A549 (cell line): ENCODE measurements around the gene NFIX.

Experiments
- CHD2 ChIP-seq: fragments of 150-350 bp; IDR thresholded peaks from 2 replicates; pipeline ENCODE4 v1.6.1; 2014; ENCODE audit warnings: low read length; ENCODE audit not compliant: partially characterized antibody
- ESRRA ChIP-seq: fragments of 150-350 bp; IDR thresholded peaks from 2 replicates; pipeline ENCODE4 v1.6.1; 2014; ENCODE audit warnings: mild to moderate bottlenecking, low read length, borderline replicate concordance
- PHF8 ChIP-seq: fragments of 200-600 bp; sonication (generic); IDR thresholded peaks from 2 replicates; pipeline ENCODE4 v1.6.1; 2016; ENCODE audit warnings: low read depth, mild to moderate bottlenecking, antibody characterized with exemption, moderate library complexity, borderline replicate concordance
- POLR2A ChIP-seq: IDR thresholded peaks from 2 replicates; pipeline ENCODE4 v1.6.1; 2012; ENCODE audit warnings: mild to moderate bottlenecking, low read length
- RAD21 ChIP-seq, 2 experiments: fragments of >200 bp in 1 of 2; sonication (Bioruptor Twin) in 1 of 2; formaldehyde crosslinking in 1 of 2; IDR thresholded peaks in 1 of 2; conservative IDR thresholded peaks in 1 of 2; 2 replicates in 1 of 2; 3 replicates in 1 of 2; pipeline ENCODE4 v1.6.1; 2012 to 2018; ENCODE audit warnings: inconsistent platforms in 1 of 2
- ZNF302 ChIP-seq: fragments of 250-450 bp; sonication (Bioruptor Pico); IDR thresholded peaks from 2 replicates; pipeline ENCODE4 v1.9.0; 2021; ENCODE audit warnings: inconsistent platforms, mild to moderate bottlenecking, moderate library complexity
- TF ChIP-seq, protein P1 (sequence below): fragments of >200 bp; sonication (Bioruptor Twin); formaldehyde crosslinking; IDR thresholded peaks from 3 replicates; pipeline ENCODE4 v1.5.1; 2016
- TF ChIP-seq, protein P2 (sequence below): IDR thresholded peaks from 2 replicates; pipeline ENCODE4 v1.6.1; 2012

DNA sequence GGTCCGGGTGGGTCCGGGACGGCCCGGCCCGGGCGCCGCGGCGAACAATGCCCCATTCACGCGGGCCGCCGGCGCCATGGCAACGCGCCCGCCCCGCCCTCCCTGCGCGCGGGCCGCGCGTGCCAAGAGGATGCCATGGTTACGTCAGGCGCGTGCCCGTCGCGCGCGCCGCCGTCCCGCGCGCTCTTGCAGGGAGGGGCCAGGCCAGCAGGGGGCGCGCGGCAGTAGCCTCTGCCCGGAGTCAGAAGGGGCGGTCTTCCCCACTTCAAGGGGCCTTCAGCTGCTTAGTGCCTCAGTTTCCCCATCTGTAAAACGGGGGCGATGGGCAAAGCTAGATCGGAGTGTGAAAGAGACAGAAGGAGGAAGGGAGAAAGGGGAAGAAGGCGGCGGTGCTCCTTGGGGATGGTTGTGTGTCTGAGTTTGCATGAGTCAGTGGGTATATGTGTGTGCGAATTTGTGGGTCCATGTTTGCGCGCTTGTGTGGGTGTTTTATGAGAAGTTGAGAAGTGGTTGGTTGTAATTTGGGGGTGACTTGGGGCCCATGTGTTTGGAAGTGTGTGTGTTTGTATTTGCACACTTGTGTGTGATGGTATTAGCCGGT lies 11.6 kb upstream of the NFIX start:
- TF ChIP-seq PHF8 (no peak), CHD2 (no peak), RAD21 (conservative IDR thresholded peaks at IDR 0.05 in 1 of 2, IDR thresholded peaks at IDR 0.05 in 1 of 2) (peak; percentile 57 to 76), POLR2A (no peak), ZNF302 (CRISPR knock-in tag) (no peak), ESRRA (no peak)
- TF ChIP-seq, protein P1, sequence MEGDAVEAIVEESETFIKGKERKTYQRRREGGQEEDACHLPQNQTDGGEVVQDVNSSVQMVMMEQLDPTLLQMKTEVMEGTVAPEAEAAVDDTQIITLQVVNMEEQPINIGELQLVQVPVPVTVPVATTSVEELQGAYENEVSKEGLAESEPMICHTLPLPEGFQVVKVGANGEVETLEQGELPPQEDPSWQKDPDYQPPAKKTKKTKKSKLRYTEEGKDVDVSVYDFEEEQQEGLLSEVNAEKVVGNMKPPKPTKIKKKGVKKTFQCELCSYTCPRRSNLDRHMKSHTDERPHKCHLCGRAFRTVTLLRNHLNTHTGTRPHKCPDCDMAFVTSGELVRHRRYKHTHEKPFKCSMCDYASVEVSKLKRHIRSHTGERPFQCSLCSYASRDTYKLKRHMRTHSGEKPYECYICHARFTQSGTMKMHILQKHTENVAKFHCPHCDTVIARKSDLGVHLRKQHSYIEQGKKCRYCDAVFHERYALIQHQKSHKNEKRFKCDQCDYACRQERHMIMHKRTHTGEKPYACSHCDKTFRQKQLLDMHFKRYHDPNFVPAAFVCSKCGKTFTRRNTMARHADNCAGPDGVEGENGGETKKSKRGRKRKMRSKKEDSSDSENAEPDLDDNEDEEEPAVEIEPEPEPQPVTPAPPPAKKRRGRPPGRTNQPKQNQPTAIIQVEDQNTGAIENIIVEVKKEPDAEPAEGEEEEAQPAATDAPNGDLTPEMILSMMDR = peak; percentile 83
- TF ChIP-seq, protein P2, sequence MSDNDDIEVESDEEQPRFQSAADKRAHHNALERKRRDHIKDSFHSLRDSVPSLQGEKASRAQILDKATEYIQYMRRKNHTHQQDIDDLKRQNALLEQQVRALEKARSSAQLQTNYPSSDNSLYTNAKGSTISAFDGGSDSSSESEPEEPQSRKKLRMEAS = no peak
